Measurements from ENCODE around the gene IQGAP1.

IQGAP1 gene

DNA sequence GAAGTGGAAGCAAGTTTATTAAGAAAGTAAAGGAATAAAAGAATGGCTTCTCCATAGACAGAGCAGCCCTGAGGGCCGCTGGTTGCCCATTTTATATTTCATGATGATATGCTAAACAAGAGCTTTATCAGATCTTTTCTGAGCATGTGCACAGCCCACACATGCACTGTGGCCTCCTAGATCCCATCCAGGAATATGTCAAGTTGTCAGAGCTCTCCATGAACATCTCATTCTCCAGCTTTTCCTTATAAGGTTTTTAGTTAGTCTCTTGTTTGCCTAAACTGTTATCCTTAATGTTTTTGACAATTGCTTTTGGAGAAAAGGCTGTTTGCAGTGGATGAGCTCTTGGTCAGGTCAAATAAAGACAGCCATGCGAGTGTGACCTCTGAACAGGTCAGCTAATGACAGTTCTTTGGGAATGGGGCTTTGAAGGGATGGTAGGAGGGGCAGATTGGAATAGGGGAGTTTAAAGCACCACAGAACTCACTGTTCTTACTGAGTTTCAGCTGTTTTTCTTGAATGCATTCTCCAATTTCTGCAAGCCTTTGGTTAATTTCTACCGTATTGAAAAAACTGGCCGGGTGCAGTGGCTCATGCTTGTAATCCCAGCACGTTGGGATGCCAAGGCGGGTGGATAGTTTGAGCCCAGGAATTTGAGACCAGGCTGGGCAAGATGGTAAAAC lies 72.2 kb downstream of the IQGAP1 start:
- no peak overlapping the region for H3K4me3 ChIP-seq
- peak overlapping the region; percentile 67 to 74 for H3K27ac ChIP-seq
- DNase-seq (ENCODE audit: low spot score): no peak
- TF ChIP-seq, protein P1, sequence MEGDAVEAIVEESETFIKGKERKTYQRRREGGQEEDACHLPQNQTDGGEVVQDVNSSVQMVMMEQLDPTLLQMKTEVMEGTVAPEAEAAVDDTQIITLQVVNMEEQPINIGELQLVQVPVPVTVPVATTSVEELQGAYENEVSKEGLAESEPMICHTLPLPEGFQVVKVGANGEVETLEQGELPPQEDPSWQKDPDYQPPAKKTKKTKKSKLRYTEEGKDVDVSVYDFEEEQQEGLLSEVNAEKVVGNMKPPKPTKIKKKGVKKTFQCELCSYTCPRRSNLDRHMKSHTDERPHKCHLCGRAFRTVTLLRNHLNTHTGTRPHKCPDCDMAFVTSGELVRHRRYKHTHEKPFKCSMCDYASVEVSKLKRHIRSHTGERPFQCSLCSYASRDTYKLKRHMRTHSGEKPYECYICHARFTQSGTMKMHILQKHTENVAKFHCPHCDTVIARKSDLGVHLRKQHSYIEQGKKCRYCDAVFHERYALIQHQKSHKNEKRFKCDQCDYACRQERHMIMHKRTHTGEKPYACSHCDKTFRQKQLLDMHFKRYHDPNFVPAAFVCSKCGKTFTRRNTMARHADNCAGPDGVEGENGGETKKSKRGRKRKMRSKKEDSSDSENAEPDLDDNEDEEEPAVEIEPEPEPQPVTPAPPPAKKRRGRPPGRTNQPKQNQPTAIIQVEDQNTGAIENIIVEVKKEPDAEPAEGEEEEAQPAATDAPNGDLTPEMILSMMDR (IDR thresholded peaks at IDR 0.05): no peak

DNA sequence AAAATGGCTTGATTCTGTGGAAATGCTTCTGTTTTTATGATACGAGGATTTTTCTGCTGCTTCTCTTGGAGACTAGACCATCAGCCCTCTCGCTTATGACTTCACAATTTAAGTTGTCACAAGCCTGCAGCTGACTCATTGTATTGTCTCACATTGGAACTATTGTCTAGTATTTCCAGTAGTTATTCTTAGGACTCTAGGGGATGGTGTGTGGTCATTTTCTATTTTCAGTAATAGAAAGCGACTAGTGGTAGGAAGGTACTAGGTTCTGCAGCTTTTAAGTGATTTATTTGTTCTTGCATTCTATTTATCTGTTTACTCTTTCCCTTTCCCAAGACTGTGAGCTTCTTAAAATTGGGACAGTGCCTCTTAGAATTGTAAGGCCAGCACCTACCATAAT lies 75.3 kb downstream of the IQGAP1 start:
- TF ChIP-seq, protein P1 (IDR thresholded peaks at IDR 0.05): no peak
- peak overlapping the region; percentile 73 to 75 for H3K27ac ChIP-seq
- no peak for DNase-seq (ENCODE audit: low spot score)
- no peak overlapping the region for H3K4me3 ChIP-seq

DNA sequence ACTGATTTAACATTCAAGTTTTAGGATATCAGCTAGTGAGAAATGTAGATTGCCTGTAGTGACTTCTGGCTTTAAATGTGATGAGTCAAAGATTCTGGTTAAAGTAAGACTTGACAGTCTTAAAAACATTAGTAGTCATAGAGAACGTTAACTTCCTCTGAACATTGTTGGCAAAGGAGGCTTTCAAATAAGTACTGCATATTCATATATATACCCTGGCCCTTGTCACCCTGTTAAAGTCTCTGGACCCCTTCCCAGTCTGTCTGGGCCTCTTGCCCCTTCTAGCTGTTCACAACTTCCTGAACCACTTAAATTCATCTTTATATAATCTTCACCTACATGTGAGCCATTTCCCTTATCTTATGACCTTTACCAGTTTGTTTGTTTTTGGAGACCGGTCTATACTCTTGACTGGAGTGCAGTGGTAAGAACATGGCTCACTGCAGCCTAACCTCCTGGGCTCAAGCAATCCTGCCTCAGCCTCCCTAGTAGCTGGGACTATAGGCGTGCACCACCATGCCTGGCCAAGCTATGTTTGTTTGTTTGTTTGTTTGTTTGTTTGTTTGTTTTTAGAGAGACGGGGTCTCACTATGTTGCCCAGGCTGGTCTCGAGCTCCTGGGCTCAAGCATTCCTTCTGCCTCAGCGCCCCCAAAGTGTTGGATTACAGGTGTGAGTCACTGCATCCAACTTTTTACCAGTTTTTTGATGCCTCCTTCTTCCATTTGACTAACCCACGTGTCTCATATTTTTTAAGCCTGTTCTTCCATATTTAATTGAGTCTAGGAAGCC lies 77.3 kb downstream of the IQGAP1 start:
- DNase-seq (ENCODE audit: low spot score): no peak
- peak overlapping the region; percentile 50 to 57 for H3K27ac ChIP-seq
- TF ChIP-seq, protein P1 (IDR thresholded peaks at IDR 0.05): no peak

DNA sequence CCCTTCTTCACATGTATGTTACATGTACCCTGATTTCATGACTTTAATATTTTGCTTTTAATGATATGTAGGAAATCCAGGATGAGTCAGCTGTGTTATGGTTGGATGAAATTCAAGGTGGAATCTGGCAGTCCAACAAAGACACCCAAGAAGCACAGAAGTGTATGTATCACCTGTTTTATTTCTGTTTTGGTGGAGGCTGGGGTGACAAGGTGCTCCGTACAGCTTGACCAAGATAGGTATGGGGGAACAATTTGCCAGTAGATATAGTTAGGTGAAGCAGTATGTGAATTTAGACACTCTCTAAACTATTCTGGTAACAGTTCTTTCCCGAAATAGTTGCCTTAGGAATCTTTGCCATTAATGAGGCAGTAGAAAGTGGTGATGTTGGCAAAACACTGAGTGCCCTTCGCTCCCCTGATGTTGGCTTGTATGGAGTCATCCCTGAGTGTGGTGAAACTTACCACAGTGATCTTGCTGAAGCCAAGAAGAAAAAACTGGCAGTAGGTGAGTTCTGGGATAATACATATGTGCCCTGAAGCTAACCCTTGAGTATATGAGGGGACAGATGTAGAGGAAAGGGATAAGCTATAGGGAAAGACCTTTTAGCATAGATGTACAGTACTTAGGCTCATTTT lies 78.0 kb downstream of the IQGAP1 start:
- DNase-seq (ENCODE audit: low spot score): no peak

More for the DNA sequence above, 77.3 kb downstream of the IQGAP1 start:
- no peak overlapping the region for H3K4me3 ChIP-seq

DNA sequence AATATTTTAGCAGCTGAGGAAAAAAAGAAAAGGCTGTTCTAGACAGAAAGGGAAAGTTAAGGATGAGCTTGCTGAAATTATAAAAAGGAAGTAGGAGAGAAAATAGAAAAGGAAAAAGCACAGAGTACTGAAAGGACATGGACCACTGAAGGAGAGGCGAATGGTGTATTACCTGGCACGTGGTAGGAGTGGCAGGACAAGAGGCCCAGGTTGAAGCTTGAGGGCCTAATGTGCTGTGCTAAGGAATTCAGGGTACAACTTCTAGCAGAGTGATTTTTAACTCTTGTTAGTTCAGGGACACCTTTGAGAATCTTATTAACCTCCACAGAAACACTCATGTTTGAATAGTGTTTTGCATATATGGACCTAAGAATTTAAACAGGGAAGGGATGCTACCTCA lies 81.7 kb downstream of the IQGAP1 start:
- H3K4me3 ChIP-seq: no peak overlapping the region
- TF ChIP-seq, protein P1 (IDR thresholded peaks at IDR 0.05): no peak
- DNase-seq (ENCODE audit: low spot score): no peak
- H3K27ac ChIP-seq: peak overlapping the region in 1 of 2 donors; percentile 28

More for the DNA sequence above, 78.0 kb downstream of the IQGAP1 start:
- TF ChIP-seq, protein P1 (IDR thresholded peaks at IDR 0.05): no peak
- H3K27ac ChIP-seq: peak overlapping the region; percentile 50 to 57
- H3K4me3 ChIP-seq: no peak overlapping the region

DNA sequence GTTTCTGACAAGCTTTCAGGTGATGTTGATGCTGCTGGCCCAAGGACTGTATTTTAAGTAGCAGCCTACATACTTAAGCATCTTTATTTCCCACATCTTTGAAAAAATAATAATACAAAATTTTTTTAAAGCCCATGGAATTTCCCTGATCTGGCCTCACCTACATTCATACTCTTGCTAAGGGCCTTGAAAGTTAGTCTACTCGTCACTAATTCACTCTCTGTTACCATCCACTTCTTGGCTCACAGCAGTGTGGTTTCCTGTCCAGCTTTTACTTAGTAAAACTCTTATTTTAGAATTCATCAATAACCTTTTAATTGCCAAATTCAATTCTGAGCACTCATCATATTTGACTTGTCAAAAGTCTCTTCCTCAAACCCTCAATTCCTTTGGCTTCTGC lies 82.4 kb downstream of the IQGAP1 start:
- TF ChIP-seq, protein P1 (IDR thresholded peaks at IDR 0.05): no peak
- no peak for DNase-seq (ENCODE audit: low spot score)
- no peak overlapping the region for H3K4me3 ChIP-seq
- H3K27ac ChIP-seq: no peak overlapping the region
